ENCODE measurements around the gene STARD5.

The STARD5 gene

DNA sequence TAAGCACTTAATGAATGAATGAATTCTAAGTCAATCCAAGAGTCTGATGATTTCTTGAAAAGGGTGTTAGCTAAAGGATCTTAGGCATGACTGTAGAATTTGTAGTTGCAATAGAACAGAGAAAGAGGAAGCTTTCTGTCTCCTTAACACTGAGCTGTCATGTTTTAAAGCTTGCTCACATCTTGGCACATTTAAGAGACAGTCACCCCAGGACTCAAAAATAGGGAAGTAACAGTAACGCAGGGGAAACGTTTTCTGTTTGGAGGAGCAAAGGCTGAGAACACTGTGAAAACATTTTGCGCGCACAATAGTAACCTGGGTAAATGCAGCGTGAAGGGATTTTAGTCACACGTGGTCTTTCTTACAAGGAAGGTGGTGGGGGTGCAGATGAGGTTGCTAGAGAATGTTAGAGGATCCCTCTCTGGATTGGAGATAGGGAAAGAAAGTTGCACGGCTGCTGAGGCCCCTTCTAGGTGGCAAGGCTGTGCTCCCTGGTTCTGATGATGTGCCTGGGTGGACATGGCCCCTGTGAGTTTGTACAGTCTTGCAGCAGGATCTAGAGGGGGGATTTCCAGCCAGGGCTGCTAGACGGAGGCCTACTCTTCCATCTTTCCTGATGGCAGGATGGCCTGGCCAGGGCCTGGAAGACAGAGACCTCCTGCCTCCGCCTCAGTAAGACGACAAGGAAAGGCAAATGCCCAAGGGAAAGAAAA lies 12.0 kb downstream of the STARD5 start:
- Histone ChIP-seq H3K4me1 (no peaks in the 10 kb centered on the region), H3K9ac (no peak overlapping the region), H2AFZ (no peak overlapping the region), H3K27me3 (ENCODE audit: control insufficient read depth, insufficient read depth, low read length) (no peaks in the 10 kb centered on the region), H3K36me3 (ENCODE audit: control insufficient read depth, insufficient read depth, low read length) (no peaks in the 10 kb centered on the region), H3K4me3 (ENCODE audit: low read depth, low read length) (no peak overlapping the region), H3K4me2 (ENCODE audit: low read length) (no peak overlapping the region), H3K9me3 (ENCODE audit: control insufficient read depth, low read length) (no peaks in the 10 kb centered on the region), H3K27ac (no peak overlapping the region), H3K79me2 (no peaks in the 10 kb centered on the region)
- TF ChIP-seq, protein P1, sequence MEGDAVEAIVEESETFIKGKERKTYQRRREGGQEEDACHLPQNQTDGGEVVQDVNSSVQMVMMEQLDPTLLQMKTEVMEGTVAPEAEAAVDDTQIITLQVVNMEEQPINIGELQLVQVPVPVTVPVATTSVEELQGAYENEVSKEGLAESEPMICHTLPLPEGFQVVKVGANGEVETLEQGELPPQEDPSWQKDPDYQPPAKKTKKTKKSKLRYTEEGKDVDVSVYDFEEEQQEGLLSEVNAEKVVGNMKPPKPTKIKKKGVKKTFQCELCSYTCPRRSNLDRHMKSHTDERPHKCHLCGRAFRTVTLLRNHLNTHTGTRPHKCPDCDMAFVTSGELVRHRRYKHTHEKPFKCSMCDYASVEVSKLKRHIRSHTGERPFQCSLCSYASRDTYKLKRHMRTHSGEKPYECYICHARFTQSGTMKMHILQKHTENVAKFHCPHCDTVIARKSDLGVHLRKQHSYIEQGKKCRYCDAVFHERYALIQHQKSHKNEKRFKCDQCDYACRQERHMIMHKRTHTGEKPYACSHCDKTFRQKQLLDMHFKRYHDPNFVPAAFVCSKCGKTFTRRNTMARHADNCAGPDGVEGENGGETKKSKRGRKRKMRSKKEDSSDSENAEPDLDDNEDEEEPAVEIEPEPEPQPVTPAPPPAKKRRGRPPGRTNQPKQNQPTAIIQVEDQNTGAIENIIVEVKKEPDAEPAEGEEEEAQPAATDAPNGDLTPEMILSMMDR (IDR thresholded peaks at IDR 0.05): no peak

- TF ChIP-seq, protein P1 (IDR thresholded peaks at IDR 0.05): no peak
- H3K9me3 ChIP-seq (ENCODE audit: control insufficient read depth, low read length): no peaks in the 10 kb centered on the region
- no peak overlapping the region for H3K4me2 ChIP-seq (ENCODE audit: low read length)
- H3K27me3 ChIP-seq (ENCODE audit: control insufficient read depth, insufficient read depth, low read length): no peaks in the 10 kb centered on the region
- no peak overlapping the region for H3K4me3 ChIP-seq (ENCODE audit: low read depth, low read length)
- no peak overlapping the region for H2AFZ ChIP-seq
- no peaks in the 10 kb centered on the region for H3K4me1 ChIP-seq
- no peak overlapping the region for H3K9ac ChIP-seq
- H3K27ac ChIP-seq: no peak overlapping the region
- H3K79me2 ChIP-seq: no peaks in the 10 kb centered on the region
- H3K36me3 ChIP-seq (ENCODE audit: control insufficient read depth, insufficient read depth, low read length): no peaks in the 10 kb centered on the region
Observed at GRCh38 chr15:81310480-81310879, 13.5 kb downstream of the STARD5 start.

DNA sequence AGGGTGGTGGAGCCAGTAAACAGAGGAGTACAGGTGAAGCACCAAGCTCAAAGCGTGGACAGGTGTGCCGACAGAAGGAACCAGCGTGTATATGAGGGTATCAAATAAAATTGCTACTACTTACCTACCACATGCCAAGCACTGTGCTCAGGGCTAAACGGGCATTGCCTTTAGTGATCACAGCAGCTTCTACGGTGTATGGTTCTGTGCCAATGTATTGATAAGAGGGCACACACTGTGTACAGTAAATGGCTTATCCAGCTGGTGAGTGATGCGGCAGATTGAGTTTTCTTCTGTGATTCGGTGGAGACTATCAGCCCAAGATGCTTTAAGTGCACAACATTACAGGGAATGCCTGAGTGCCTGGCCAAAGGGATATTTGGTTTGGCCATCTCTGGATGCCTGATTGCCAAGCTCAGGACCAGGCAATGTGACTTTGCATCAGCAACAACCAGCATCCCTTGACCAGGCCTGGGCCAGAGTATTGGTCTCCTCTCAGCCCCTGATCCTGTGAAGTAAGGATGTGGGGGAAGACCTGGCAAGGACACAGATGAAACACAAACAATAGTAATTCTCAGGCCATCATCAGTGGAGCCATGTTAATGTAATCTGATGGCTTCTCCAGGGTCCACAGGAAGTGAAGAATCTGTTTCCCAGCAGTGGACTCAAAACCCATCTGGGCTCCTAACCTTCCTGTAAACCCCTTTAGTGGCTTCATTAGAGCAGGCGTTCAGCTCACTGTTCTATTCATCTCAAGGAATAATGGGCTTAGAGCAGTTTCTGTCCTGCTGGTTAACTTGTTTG lies 14.1 kb downstream of the STARD5 start:
- H2AFZ ChIP-seq: no peak overlapping the region
- no peak overlapping the region for H3K27ac ChIP-seq
- no peaks in the 10 kb centered on the region for H3K79me2 ChIP-seq

GRCh38 chr15:81308260-81308659 lies 15.7 kb downstream of the STARD5 start:
- Histone ChIP-seq H3K4me3 (ENCODE audit: low read depth, low read length) (no peak overlapping the region), H3K79me2 (no peaks in the 10 kb centered on the region), H3K27me3 (ENCODE audit: control insufficient read depth, insufficient read depth, low read length) (no peaks in the 10 kb centered on the region), H2AFZ (no peak overlapping the region), H3K4me1 (peaks cover 8% of the 10 kb centered on the region), H3K9ac (no peak overlapping the region), H3K9me3 (ENCODE audit: control insufficient read depth, low read length) (no peaks in the 10 kb centered on the region), H3K36me3 (ENCODE audit: control insufficient read depth, insufficient read depth, low read length) (no peaks in the 10 kb centered on the region), H3K4me2 (ENCODE audit: low read length) (no peak overlapping the region), H3K27ac (no peak overlapping the region)
- TF ChIP-seq, protein P1 (IDR thresholded peaks at IDR 0.05): no peak

More for the DNA sequence above, 14.1 kb downstream of the STARD5 start:
- no peaks in the 10 kb centered on the region for H3K9me3 ChIP-seq (ENCODE audit: control insufficient read depth, low read length)
- H3K4me3 ChIP-seq (ENCODE audit: low read depth, low read length): no peak overlapping the region
- TF ChIP-seq, protein P1 (IDR thresholded peaks at IDR 0.05): no peak
- H3K4me1 ChIP-seq: no peaks in the 10 kb centered on the region
- no peaks in the 10 kb centered on the region for H3K36me3 ChIP-seq (ENCODE audit: control insufficient read depth, insufficient read depth, low read length)
- no peaks in the 10 kb centered on the region for H3K27me3 ChIP-seq (ENCODE audit: control insufficient read depth, insufficient read depth, low read length)
- H3K4me2 ChIP-seq (ENCODE audit: low read length): no peak overlapping the region
- H3K9ac ChIP-seq: no peak overlapping the region
